Activated naive CD4-positive, alpha-beta T cell treated with anti-CD3 and anti-CD28 coated beads, Interleukin-2, amount 50 U/mL, for 16 hours (primary cell): Measurements from ENCODE around the gene SERGEF.

Experiments used
- DNase-seq: peaks from one replicate; pipeline ENCODE4 v3.0.0-alpha.2; 2020

The SERGEF gene

DNA sequence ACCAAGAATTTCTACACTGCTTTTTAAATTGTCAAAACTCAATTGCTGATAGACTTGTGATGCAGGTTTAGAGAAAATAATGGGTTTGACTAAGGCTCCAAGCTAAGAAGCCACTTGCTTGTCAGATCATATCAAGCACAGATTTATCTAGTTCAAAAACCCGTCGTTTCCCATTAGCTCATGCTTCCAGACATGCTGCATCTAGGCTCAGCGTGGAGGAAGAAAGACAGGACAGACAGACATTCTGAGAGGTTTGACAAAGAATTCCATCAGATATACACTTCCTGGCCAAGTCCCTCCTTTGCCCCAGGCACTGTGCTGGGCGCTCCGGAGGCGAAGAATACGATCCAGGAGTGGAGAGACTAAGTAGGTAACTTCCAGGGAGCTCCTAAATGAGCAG, 201.5 kb downstream of the SERGEF start:
- no peak for DNase-seq

DNA sequence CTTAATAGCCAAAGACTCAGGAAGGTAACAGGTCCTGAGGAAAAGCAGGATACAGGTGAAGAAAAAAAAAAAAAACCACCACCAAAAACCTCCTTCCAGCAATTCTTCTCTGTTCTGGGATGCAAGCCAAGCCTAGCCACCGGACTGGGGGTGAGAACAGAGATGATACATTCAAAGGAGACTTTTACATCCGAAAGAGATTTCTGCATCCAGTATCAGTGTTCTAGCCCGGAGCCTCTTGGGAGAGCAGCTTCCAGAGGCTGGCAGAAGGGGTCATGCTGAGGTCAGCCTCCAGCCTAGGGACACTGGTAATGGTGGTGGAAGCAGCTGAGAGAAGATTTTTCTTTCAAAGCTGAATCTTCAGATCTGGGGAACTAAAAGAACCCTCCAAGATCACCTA, 202.1 kb downstream of the SERGEF start:
- DNase-seq = no peak

DNA sequence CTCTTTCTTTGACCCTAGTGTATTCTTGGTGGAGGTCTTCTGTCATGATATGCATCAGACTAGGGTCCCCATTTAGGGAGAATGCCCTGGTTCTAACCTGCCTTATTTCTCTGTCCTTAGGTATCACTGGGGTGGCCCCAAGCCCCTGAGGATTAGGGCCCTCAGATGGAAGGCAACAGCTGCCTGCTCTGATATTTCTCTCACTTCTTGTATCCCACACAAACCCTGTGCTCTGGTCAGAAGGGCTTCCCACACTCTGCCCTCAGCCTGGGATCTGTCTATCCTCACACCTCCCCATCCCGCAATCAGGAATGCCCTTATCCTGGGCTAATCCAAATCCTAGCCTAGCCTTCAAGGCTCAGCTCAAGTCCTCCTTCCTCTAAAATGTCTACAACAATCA, 202.8 kb downstream of the SERGEF start:
- DNase-seq = no peak

DNA sequence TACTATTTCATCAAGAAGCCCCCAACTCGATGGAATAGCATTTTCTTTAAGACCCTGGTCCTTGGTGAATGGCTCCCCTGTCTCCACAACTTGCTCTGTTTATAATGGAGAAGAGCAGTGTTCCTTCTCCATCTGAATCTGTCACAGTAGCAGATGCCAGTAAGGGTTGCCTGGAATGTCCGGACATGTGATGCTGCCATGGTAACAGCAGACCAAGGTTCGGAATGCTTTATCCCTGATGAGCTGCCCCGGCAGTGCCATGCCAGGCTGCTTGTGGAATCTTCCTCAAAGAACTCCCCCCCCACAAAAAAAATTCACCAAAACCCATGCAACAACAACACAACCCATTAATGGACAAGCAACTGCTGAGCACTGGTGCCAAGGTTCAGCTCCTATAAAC, 205.8 kb downstream of the SERGEF start:
- no peak for DNase-seq

DNA sequence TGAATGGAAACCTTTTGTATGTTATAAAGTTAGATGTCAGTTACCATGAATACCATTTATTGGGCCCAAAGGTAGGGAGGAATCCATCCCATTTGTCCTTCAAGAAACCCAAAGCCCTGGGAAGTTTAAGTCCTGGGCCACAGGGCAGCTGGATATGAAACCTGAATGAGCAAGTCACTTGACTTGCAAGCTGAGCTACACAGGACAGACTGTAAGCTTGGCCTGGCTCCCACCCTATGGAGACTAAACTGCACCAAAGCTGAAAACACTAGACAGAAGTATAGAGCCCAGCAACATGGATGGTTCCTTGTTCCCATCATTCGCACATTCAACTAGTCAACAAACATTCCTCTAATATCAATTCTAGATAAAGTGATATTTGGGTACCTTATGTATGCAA, 207.0 kb downstream of the SERGEF start:
- no peak for DNase-seq

DNA sequence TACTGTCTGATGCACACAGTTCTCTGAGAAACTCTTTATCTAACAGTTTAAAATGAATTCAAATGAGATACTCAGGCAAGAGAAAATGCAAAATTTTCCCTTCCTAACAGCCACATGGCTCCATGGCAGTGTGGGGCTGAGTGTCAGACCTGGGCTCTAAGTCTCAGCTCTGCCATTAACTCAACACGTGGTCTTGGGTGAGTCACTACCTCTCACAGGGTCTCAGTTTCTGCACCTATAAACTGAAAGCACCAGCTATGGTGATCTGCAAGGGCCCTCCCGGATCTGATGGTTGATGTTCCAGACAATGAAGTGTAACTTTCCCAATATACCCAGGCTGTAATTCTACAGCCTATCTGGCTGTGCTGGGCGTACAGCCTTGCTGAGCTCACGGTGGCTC, 207.8 kb downstream of the SERGEF start:
- DNase-seq = no peak

DNA sequence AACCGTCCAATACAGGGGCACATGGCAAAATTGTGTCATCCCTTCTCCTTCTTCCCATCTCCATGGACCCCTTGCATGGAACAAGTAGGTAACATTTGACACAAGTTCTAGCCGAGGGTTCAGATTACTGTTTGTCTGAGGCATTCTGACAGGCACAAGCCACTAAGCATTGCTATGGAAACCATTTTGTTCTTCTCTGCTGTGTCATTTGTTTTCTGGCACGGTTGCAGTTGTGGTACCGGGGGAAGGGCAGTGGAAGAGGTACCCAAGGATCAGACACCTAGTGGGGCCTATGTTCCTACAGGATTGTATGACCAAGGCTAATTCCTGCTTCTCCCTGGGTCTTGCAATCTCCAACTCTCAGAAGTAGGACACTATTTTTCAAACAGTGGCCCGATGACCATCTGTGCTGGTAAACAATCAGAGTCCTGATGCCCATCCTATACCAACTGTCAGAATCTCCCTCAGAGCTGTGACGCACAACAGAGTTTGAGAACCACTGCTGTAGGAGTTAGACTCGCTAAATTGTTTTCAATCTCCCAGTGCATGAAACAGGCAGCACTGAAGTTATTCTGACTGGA, 209.0 kb downstream of the SERGEF start:
- DNase-seq = no peak

DNA sequence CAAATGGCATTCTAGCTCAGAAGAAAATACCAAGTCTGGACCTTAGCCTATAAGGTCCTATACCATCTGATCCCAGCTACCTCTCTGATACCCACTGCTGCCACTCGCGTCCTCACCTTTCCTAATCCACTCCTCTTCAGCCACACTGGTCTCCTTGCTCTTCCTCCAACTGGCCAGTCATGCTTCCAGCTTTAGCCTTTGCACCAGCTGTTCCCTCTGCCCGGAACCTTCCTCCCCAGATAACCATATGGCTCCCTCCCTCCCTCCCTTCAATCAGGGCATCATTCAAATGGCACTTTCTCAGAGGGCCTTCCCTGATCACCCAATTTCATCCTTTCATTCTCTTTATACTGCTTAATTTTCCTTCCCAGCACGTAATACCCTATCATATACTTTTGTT, 210.4 kb downstream of the SERGEF start:
- no peak for DNase-seq

DNA sequence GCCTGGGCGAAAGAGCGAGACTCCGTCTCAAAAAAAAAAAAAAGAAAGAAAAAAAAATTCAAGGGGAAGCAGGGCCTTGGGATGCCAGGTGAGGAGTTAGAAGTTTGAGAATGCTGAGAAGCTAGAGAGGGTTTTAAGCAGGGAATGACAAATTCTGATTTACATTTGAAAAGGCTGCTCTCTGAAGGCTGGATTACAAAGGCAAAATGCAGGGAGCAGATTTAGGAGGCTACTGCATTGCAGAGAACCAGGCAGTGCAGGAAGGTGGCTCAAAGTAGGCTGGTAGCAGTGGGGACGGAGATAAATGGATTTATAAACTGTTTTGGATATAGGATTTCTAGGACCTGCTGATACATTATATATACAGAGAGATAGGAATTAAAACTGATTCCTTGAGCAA, 211.7 kb downstream of the SERGEF start:
- DNase-seq = no peak

DNA sequence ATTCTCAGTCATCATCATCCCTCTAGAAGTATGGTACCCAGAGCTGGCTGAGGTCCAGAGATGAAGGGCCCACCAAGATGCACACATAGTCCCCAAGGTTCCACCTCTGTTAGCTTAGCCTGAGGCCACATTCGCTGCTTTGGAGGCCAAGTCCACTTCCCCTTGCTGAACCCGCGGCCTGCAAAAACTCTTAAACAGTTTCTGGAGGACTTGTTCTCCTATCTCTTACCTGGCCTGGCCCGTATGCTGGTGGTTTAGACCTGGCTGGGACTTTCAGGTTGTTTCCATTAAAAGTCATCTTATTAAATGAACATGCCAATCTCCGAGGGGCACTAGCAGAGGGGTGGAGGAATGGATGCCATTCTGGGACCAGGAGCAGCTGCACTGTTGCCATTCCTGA, 213.7 kb downstream of the SERGEF start:
- no peak for DNase-seq

DNA sequence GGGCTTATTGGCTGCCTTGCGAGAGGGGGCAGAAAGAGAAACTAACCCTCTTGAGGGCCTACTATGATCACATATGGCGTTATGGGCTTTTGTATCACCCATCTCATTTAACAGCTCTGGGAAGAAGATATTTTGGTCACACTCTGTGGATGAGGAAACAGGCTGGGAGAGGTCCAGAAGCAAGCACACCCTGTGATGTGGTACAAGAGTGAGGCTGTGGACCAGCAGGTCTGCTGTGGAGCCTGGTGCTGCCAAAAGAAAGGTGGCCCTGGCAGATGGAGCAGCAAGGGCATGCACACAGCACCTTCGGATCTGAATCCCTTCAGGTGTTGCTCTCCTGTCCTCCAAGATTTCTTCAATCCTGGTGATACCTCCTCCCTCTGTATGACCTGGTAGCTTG, 214.1 kb downstream of the SERGEF start:
- no peak for DNase-seq

DNA sequence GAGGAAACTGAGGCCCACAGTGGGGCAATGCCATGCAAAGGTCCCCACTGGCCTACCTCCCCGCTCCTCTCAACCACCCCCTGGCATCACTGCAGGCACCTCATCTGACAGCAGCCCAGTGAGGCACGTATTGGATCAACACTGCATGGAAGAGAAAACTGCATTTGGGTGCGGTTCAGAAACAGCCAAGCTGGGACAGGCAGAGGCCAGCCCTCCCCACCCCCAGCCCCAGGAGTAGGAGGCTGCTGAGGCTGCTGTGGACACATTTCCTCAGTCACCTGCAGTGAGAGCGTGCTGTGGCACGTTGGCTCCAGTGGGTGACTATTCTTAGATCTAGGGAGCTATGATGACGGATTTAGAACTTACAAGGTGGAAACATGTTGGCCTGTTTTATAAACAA, 214.6 kb downstream of the SERGEF start:
- no peak for DNase-seq

DNA sequence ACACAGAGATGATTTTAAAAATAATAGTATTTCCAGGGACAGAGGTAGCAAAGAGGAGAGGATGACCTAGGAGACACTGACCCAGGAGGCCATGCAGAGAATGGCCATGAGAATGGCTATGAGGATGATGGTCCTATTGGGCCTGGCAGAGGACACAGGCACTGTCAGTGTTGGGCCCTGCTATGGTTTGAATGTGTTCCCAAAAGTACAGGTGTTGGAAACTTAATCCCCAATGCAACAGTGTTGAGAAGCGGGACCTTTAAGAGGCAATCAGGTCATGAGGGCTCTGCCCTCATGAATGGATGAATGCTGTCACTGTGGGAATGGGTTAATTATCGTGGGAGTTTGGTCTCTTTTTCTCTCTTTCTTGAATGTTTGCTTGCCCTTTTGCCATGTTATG, 216.7 kb downstream of the SERGEF start:
- no peak for DNase-seq

DNA sequence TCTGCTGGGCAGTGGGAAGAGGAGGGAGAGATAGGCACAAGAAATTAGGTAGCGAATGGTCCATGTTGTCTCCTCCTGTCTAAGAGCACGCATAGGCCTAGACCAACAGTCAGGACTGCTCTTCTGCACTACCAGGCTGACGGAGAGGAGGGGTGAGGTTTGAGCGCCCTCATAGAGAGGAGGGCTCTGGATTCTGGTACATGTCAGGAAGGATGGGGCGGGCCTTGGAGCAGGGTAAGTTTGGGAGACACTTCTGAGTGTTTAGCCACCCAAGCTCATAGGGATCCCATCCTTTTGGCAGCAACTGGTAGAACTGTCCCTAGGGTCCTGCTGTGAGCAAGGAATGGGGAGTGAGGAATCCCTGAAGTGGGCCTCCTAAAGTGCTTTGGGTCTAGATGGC, 217.9 kb downstream of the SERGEF start:
- no peak for DNase-seq

DNA sequence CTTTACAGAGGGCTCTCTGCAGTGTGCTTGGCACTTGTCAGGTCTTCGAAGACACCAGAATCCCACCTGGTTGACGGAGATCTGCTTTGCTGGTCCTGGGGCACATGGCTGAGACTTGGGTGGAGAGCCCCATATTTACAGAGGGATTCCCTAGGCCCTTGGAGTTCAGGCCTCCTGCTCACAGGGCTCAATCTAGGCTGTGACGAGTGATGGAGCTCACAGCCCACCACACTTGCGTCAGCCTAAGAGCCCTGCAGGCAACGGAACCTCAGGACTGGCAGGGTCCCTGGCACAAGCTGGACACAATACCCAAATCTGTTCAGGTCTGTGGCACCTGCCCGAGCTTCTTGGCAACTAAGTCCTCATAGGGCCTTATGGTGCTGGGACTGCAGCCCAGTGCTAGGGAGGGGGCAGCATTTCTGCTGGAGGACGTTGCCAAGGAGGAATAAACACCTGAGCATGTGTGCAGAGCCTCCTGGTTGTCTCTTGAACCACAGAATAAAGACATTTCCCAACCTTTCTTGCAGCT, 219.1 kb downstream of the SERGEF start:
- no peak for DNase-seq

DNA sequence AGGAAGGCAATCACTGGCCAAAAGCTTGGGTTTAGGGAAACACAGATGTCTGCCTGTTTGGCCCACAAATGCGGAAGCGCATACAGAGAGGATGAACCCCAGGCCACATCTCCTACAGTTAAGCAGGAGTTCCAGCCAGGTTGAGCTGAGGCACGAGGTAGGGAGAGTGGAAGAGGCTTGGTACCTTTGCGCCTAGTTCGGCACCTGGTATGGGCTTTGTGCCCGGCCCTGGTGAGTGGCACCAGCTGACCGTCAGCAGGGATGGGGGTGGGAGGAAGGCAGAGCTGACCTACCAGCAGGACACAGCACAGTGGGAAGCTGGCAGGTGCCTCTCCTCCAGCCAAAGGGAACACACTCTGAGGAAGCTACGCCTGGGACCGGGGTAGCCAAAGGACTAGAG, 220.7 kb downstream of the SERGEF start:
- DNase-seq = no peak

DNA sequence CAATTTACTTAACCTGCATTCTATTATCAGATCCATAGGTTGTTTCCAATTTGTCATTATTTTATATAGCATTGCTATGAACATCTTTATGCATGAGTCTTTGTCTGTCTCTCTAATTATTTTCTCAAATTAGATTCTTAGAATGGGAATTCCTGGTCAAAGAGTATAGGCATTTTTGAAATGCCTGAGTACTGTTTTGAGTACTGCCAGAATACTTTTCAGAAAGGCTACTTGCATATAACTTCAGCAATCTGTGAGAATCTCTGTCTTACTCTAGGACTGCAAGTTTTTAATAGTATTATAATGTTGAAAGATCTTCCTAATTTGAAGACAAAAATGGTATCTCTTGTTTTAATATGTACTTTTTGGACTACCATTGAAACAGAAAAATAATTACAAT, 221.7 kb downstream of the SERGEF start:
- DNase-seq = no peak

DNA sequence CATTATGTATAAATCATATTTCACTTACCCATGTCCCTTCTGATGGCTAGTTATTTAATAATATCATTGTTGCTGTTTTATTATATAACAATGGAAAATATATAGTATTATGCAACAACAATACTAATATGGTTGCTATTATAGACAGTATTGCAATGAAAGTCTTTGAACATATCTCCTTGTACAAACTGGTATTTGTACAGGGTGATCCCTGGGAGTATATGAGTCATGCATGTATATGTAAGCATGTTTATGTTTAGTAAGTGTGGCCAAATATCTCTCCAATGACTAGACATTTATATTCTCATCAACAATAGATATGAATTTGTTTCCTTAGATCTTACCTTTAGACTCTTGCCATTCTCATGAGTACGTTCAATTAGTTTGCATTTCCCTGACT, 222.4 kb downstream of the SERGEF start:
- DNase-seq = no peak

DNA sequence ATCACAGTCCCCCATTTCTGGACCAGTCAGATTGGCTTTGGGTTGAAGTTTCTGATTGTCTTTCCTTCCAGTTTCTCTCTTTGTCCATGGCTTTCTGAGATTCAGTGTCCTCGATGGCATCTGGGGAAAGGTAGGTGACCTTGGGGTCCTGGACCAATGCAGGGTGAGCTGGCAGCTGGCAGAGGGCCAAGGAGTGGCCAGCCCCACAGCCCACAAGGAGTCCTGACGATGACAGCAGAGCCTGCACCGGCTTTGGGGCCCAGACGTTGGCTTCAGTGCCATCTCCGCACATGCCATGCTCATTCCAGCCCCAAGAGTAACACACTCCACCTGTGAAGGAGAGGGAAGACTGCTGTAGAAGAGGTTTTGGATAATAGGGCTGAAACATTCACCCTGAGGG, 224.8 kb downstream of the SERGEF start:
- no peak for DNase-seq

DNA sequence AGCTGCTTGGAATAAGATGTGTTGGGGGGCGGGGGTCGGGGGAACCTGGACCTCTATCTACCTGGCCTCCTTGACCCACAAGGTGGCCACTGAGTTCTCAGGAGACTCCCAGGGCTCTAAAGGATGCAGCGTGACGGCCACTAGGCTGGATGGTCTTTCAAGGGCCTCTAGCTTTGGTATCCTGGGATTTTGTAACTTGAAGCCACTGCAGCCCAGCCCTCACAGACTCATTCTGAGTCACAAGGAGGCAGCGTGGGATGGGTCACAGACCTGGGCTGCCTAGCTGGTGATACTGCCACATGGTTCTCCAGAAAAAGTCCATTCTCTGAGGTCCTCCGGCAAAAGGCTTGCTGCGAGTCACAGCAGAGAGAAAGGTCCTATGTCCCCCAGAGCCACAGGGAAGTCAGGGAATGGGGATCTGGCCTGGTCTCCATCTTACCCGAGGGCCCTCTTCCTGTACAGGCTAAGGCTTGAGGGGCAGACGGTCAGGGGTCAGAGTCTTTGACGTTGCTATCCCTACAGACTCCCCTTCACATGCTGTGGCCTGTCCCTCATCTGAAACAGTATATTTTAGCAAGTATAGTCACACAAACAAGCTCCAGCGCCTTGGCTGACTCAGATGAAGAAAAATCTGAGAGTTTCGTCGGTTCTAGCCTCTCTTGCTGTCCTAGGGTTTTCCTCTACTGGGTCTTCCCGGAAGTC, 225.9 kb downstream of the SERGEF start:
- DNase-seq = no peak

DNA sequence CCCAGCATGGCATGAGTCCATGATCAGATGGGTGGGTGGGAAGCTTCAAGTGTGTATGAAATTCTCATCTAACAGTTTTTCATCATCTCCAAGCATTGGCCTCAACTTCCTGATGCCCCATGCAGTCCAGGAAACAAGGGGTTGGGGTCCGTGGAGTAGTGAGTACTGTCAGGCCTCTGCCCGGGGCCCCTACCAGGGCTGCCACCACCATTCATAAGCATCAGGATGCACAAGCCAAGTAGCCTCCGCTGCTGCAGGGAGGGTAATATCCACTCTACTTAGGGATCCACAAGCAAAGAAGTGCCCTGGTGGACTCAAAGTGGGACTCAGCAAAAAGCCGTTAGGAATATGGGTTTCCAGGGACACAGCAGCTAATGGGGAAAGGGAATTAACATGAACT, 229.0 kb downstream of the SERGEF start:
- no peak for DNase-seq

DNA sequence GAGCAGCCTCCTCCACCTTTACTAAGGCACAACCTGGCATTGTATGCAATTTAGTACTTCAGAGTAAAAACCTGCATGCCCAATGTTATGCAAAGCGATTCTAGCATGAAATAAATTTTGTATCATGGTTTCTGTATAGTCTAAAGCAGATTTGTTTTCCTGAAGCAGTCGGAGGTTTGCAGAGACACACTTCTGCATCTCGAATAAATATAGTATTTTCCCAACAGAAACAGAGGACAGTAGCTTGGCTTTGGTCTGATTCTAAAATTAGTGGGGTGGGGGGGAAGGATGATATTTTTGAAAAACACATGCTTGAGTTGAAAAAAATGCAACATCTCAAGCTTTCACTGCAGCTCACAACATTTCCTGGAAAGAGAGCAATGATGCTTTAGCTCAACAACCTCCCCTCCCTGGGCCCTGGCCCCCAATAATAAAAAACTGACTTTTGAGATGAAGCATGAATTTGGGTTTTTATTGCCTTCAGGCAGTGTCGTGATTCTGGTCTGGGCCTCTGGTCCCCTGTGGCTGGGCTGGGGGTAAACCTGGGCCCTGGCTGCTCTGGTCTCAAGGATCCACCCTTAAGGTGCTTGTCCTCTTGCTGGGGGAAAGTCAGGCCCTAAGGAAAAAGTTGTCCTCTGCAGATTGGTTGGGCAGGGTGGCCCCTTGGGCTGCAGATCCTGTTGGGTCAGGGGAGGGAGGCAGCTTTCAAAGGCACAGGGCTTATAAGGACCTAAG, 230.1 kb downstream of the SERGEF start:
- no peak for DNase-seq

DNA sequence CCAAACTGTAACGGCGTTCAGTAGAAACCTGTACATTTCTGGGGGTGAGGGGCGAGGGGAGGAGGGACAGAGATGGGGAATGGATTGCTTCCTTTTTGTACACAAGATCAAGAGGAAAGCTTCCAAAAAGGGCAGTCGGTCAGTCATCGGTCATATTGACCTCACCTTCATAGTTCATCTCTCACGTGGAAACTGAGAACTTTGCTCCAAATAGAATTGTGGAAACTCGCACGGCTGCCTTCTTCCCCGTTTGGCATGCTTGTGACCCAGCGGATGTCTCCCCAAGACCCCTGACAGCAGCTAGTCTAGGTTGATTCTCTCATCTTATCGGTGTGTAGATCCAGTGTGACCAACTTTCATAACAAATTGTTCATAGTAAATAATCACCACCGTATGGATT, 230.7 kb downstream of the SERGEF start:
- DNase-seq = no peak

DNA sequence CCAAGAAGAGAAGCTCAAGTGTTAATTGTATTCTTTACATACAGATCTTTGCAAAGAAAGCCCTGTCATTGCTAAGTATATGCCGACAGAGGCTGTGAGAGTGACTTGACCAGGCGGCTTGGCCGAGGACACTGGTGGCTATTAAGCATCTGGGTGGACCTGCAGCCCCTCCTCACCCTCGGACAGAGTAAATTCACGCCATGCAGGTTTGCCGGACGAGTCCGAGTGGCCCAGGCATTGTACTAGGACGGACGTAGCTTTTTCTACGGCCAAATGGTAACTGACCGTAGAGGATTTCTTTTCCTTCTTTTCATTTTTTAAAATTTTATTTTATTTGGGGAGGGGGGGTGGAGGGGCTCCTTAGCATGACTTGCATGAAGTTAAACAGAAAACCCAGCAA, 231.2 kb downstream of the SERGEF start:
- no peak for DNase-seq
